Stimulated activated CD4-positive, alpha-beta T cell treated with anti-CD3 and anti-CD28 coated beads, Interleukin-1b, Interleukin-23, amount 100 ng/mL, for 24 hours (primary cell): ENCODE results near the gene CGREF1.
A peak's percentile ranks its signal among the peaks of the same experiment; 100 is the strongest.
"Not testable (repeated sequence)": the region's sequence is repeated elsewhere in the genome, so short reads cannot be mapped to it uniquely, and the experiment has no call there.

ENCODE experiments used
- DNase-seq, 4 experiments: peaks; one replicate each; pipeline ENCODE4 v3.0.0-alpha.2; 2020; ENCODE audit warnings: low read depth in 4 of 4, low spot score in 1 of 4

Gene CGREF1

DNA sequence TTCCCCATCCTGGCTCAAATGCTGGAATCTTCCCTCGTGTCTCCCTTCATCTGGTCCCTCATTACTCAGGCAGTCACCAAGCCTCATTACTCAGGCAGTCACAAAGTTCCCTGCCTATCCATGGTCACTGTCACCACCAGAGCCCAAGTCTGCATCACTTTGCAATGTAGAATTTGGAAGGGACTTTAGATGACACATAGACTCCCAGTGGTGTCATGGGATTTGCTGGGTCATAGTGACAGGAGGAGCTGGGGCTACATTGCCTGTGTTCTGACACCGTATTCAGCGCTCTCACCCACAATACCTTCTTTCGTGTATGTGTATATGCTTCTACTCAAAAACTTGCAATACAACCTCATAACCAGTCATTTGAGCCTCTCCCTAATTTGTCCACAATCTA is 42.6 kb downstream of the CGREF1 start:
- no peak for DNase-seq

GRCh38 chr2:27075566-27075871 is 43.4 kb downstream of the CGREF1 start:
- DNase-seq: not testable (repeated sequence)

GRCh38 chr2:27074738-27075565 is 44.0 kb downstream of the CGREF1 start:
- DNase-seq: no peak

- no peak for DNase-seq
Observed at GRCh38 chr2:27073782-27074181, 45.1 kb downstream of the CGREF1 start.

- no peak for DNase-seq
Observed at GRCh38 chr2:27072920-27073319, 46.0 kb downstream of the CGREF1 start.

DNA sequence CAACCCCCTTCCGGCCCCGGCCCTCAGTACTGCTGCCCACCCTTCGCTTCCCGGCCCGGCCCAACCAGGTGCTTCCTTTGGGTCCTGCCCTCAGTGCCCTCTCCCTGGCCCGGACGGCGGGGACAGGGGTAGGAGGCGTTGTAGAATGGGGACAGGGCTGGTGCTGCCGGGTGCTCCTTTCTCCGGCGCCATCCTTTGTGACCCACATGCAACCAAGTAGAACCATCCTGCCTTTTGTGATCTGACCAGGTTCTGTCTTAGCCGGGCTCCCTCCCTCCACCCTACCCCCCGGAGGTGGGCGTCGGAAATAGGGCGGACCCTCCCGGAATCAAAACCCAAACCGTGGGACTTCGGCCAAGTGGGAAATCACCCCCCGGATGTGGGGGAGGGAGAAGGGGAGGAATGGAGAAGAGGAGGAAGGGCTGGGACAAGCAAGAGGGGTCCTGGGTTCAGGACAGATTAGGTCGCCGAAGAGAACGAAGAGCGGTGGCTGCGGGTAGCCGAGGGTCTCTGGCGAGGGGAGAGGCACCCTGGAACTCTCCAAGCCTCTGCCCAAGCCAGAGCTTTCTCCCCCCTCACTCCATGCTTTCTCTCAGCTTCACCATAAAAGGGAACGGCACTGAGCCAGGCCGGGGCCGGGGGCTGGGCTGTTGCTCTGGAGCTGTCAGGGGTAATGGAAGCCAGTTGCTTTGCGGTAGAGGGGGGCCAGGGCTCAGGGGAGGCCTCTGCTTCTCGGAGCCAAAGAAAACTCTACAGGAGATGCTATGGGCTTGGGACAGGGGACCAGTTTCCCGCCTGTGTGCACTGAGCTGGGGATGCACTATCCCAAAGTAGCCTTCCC is 46.7 kb downstream of the CGREF1 start:
- peak in 1 of 4 experiments; percentile 41 for DNase-seq

DNA sequence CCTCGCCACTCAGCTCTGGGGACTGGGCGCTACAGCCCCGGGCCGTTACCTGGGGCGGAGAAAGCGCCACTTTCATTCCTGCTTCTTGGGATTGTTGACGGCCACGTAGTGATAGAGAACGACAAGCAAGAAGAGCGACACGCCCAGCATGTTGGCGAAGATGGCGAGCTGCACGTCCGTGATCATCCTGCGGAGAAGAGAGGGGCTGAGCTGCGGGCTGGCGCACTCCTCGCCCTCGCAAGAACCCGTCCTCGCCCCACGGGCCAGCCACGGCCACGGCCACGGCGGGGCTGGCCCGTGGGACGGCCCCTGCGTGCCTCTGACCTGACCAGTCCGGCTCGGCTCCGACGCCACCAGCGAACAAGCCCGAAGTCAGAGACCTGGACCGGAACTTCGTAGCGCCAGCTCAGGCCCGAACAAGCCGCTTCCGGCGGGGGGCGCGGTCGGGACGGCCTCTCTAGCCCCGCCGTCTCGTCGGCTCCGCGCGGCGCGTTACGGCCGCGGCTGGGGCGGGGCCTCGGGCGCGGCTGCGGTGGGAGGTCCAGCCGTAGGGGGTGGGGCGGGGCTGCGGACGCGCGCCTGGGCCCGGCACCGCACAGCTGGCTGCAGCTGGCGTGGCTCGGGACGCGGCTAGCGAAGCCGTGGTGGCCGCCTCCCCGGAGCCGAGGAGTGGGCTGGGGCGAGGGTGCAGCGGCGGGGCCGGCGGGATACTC is 47.5 kb downstream of the CGREF1 start, which contains the start of gene OST4:
TSS of gene OST4 (minus strand) at position 378 of the 713 bp plus-strand sequence.
- peak; percentile 68 to 90 (median 80) for DNase-seq

- DNase-seq: no peak
Observed at GRCh38 chr2:27070653-27071276, 48.2 kb downstream of the CGREF1 start.

- DNase-seq: no peak
Observed at GRCh38 chr2:27069961-27070618, 48.8 kb downstream of the CGREF1 start.

DNA sequence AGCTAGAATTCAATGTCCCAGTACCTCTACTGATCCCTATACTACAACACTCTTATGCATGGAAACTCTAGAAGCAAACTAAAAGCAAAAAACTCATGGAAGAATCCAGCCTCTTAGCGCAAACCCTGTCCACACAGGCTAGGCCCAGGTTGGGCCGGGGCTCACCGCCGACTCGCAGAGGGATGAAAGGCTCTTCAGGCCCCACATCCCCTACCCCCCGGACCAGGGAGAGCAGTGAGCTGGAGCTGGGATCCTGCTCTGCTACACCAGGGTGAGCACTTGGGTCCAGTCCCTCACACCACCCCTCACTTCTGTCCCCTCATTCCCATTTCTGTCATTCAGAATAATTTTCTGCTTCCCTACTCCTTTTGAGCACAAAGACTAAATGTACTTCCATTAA is 49.5 kb downstream of the CGREF1 start:
- no peak for DNase-seq

DNA sequence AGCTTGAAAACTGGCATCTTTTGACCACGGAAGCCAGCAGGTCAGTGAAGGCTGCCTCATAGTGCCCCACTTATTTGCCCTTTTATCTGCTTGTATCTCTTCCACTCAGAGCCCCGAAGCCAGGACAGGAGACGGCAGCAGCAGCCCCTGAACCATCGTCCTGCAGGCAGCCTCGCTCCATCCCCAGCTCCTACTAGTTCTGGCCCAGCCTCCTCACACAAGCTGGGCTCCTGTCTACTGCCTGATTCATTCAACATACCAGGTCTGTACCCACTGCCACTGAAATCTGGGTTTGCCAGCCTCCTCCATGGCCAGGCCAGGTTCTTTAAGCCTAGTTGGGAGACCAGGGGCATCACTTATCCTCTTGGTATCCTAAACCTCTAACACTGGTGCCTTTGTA is 51.5 kb downstream of the CGREF1 start:
- DNase-seq: no peak

DNA sequence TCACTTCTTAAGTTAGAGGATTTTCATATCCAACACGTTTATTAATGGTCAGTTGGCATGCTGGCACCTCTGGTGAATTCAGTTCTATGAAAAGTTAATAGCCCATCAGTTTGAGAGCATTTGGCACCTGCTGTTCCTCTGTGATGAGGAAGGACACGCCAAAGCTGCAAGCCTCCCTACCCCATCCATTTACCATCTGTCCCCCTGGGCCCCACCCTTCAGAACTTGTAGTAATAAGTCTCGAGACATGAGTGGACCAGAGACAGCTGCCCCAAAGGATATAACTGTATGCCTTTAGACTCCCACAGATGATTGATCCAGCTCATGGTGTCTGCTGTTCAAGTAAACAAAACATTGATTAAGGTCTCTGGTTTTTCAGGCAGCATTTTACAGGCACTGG is 53.8 kb downstream of the CGREF1 start:
- DNase-seq: no peak

DNA sequence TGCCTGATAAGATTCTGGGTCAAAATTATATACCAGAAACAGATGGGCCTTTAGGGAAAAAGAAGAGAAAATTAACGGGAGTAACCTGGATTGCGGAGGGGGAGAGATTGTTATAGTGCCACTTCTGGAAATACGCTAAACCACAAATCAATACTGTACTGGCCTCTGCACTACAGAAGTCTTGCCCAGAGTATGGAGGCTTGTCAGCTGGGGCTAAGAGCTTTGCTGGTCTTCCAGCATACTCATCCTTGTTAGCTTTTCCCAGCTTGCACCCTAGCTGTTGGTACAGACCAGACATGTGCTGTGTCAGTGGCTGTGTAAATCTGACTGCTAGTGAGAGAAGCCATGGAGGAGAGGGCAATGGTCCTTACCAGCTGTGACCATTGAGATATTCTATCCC is 58.6 kb downstream of the CGREF1 start:
- DNase-seq: no peak

DNA sequence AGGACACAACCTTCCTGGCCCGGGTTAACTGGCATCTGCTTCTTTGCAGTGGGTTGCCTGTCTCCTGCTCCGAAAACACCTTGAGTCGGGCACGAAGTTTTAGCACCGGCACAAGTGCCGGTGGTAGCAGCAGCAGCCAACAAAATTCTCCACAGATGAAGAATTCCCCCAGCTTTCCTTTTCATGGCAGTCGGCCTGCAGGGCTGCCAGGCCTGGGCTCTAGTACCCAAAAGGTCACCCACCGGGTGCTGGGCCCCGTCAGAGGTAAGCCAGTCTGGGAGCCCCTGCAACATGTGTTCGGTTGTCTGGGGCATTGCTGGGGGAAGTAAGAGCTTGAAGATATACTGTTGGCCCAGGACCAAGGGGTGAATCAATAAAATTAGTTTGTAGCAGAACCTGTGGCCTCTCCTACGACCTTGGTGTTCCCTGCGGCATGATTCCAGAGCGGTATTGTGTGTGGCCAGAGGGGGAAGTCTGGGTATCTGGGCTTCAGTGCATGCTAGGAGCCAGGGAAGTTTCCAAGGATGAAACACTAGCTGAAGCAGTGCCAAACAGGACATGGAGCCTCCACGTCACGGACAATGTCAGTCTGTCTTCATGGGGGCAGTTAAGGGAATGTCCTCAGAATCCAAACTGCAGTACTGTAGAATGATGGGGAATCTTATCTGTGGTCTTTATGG is 59.6 kb downstream of the CGREF1 start:
- DNase-seq: no peak

DNA sequence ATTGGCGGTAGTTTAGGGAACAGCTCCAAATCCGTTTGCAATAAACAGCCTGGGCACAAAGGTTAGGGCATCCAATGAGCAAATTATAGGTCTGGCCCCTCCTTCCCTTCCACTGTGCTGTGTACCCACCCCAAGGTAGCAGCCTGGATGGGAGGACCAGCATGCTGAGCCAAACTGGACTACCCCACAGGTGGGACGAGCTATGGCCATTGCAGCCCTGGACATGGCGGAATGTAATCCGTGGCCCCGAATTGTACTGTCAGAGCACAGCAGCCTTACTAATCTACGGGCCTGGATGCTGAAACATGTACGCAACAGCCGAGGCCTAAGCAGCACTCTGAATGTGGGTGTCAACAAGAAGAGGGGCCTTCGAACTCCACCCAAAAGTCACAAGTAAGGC is 60.7 kb downstream of the CGREF1 start:
- DNase-seq: no peak

- no peak for DNase-seq
Observed at GRCh38 chr2:27057184-27057583, 61.7 kb downstream of the CGREF1 start.

DNA sequence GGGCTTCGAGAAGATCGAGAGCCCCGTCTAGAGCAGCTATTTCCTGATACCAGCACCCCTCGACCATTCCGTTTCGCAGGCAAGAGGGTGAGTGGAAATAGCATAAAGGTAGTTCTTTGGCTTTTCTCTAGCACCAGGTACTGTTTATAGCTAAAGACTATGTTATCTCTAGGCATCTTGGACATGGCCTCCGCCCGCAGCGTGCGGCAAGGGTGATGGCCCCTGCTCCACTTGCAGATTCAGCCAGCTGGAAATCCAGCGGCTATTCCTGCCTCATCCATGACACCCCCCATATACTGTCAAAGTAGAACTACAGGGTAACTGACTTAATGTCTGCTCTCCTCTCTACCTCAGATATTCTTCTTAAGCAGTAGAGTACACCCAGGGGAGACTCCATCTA is 64.2 kb downstream of the CGREF1 start:
- no peak for DNase-seq

DNA sequence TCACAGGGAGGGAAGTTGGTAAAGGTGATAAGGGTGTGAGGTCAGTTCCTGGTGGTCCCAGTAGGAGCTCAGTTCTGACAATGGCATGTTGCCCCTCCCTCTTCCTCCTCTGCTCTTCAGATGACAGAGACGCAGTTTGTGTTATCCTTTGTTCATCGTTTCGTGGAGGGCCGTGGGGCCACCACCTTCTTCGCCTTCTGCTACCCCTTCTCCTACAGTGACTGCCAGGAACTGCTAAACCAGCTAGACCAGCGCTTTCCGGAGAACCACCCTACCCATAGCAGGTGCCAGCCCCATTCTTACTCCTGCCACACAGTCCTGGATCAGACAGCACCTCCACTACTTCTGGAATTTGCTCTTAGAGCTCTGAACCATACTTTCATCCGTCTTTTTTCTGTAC is 65.2 kb downstream of the CGREF1 start:
- no peak for DNase-seq

GRCh38 chr2:27053321-27053720 is 65.6 kb downstream of the CGREF1 start:
- DNase-seq: no peak
